DMS53 treated with DMSO at 0.1 percent for 48 hours (cell line): Measurements from ENCODE around the gene HID1.
"Not testable (repeated sequence)": the region's sequence is repeated elsewhere in the genome, so short reads cannot be mapped to it uniquely, and the experiment has no call there.

Source experiments
- DNase-seq: peaks from one replicate; lab custom pipeline; 2025; ENCODE audit not compliant: unreplicated experiment; lab: John Stamatoyannopoulos, UW

The HID1 gene

GRCh38 chr17:74972107-74972972, at the start of gene HID1:
TSS of gene HID1 (minus strand) at chr17:74972759. CDS start at chr17:74972656, 103 bp downstream.
- peak; percentile 47 for DNase-seq

GRCh38 chr17:75020331-75021110, 48.0 kb upstream of the HID1 start:
- no peak for DNase-seq

GRCh38 chr17:75019710-75020109, 47.2 kb upstream of the HID1 start:
- no peak for DNase-seq

- DNase-seq = no peak
These were observed 46.6 kb upstream of the HID1 start for GRCh38 chr17:75019146-75019545.

GRCh38 chr17:75013092-75013559, 40.6 kb upstream of the HID1 start:
- no peak for DNase-seq

GRCh38 chr17:75012346-75013091, 40.0 kb upstream of the HID1 start, which contains the start of gene MRPL58:
TSS of gene MRPL58 (plus strand) at chr17:75012670. CDS start at chr17:75012687, 17 bp downstream.
- peak; percentile 69 for DNase-seq

GRCh38 chr17:75012096-75012345, 39.5 kb upstream of the HID1 start:
- DNase-seq = peak; percentile 43

- DNase-seq = peak; percentile 43
These were observed 39.0 kb upstream of the HID1 start for GRCh38 chr17:75011401-75012095.

GRCh38 chr17:75010683-75011400, 38.3 kb upstream of the HID1 start:
- peak; percentile 65 for DNase-seq

GRCh38 chr17:75009139-75009724, 36.7 kb upstream of the HID1 start:
- no peak for DNase-seq

- peak; percentile 31 for DNase-seq
These were observed 35.8 kb upstream of the HID1 start for GRCh38 chr17:75008373-75008772.

GRCh38 chr17:75006653-75007052, 34.1 kb upstream of the HID1 start:
- no peak for DNase-seq

- not testable (repeated sequence) for DNase-seq
These were observed 33.5 kb upstream of the HID1 start for GRCh38 chr17:75006084-75006483.

- DNase-seq = no peak
These were observed 32.7 kb upstream of the HID1 start for GRCh38 chr17:75005291-75005690.

GRCh38 chr17:75004371-75004770, 31.8 kb upstream of the HID1 start:
- DNase-seq = no peak

- no peak for DNase-seq
These were observed 31.4 kb upstream of the HID1 start for GRCh38 chr17:75003957-75004355.

GRCh38 chr17:75003070-75003956, 30.8 kb upstream of the HID1 start:
- DNase-seq = no peak

GRCh38 chr17:75001915-75002843, 29.6 kb upstream of the HID1 start:
- DNase-seq = no peak
